NB4 (cell line): ENCODE results near the gene CLTCL1.

Source experiments
- CTCF ChIP-seq: IDR thresholded peaks from one replicate; pipeline ENCODE4 v1.5.1; 2012; ENCODE audit warnings: low read depth, low read length
- MAX ChIP-seq: IDR thresholded peaks from 2 replicates; pipeline ENCODE4 v1.6.1; 2011; ENCODE audit warnings: low read depth, low read length
- POLR2A ChIP-seq: IDR thresholded peaks from 2 replicates; pipeline ENCODE4 v1.6.1; 2011; ENCODE audit warnings: mild to moderate bottlenecking; ENCODE audit not compliant: insufficient read length; ENCODE audit errors: extremely low read depth

GRCh38 chr22:19210188-19210587, 81.3 kb downstream of the CLTCL1 start:
- TF ChIP-seq MAX (no peak), CTCF (no peak), POLR2A (no peak)
